Neural cell (in vitro differentiated cells): ENCODE data around the gene SMIM21.

Experiments
- CTCF ChIP-seq: fragments of 450-650 bp; IDR thresholded peaks from 2 replicates; pipeline ENCODE4 v1.5.1; 2014; ENCODE audit warnings: antibody characterized with exemption, mild to moderate bottlenecking, moderate library complexity; ENCODE audit not compliant: poor library complexity, severe bottlenecking
- REST ChIP-seq: IDR thresholded peaks from 2 replicates; pipeline ENCODE4 v1.6.1; 2012; ENCODE audit warnings: borderline replicate concordance

GRCh38 chr18:75439348-75439747 lies 11.8 kb upstream of the SMIM21 start:
- no peak for TF ChIP-seq CTCF
- TF ChIP-seq REST = no peak
